GM10847 (cell line): ENCODE measurements around the gene CENPB.

Source experiments
- POLR2A ChIP-seq: IDR thresholded peaks from 2 replicates; pipeline ENCODE4 v1.6.1; 2011; ENCODE audit not compliant: insufficient read length; ENCODE audit errors: extremely low read depth

CENPB gene

DNA sequence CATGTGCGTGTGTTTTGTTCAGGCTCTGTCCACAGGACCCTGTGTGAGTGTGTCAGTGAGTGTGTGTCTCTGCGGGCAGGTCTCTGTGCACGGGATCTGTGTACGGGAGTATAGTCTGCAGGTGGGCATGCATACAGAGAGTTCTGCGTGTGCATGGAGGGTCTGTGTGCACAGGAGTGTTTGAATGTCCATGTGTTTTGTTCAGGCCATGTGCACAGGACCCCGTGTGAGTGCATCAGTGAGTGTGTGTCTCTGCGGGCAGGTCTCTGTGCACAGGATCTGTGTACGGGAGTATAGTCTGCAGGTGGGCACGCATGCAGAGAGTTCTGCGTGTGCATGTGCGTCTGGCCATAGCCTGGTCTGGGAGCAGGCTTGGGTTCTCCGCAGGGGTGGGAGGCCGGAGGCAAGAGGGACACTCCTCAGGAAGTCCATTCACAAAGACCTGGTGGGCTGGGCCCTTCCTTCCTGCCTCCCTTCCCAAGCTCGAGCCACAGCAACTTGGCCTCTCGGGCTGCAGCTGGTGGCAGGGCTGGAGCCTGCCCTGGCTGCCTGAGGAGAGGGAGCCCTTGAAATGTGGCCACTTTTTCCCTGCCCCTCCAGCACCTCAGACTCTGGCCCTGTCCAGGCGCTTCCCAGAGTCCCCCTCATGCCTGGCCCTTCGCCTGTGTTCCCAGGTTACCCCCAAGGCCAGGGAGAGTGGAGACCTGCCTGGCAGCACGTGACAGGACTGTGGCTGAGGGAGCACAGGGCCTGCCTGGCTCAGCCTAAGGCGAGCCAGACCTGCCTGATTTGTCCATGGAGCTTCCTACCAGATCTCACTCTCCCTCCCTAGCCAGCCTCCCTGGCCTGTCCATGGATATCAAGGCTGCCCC is 47.2 kb downstream of the CENPB start:
- TF ChIP-seq POLR2A: no peak

DNA sequence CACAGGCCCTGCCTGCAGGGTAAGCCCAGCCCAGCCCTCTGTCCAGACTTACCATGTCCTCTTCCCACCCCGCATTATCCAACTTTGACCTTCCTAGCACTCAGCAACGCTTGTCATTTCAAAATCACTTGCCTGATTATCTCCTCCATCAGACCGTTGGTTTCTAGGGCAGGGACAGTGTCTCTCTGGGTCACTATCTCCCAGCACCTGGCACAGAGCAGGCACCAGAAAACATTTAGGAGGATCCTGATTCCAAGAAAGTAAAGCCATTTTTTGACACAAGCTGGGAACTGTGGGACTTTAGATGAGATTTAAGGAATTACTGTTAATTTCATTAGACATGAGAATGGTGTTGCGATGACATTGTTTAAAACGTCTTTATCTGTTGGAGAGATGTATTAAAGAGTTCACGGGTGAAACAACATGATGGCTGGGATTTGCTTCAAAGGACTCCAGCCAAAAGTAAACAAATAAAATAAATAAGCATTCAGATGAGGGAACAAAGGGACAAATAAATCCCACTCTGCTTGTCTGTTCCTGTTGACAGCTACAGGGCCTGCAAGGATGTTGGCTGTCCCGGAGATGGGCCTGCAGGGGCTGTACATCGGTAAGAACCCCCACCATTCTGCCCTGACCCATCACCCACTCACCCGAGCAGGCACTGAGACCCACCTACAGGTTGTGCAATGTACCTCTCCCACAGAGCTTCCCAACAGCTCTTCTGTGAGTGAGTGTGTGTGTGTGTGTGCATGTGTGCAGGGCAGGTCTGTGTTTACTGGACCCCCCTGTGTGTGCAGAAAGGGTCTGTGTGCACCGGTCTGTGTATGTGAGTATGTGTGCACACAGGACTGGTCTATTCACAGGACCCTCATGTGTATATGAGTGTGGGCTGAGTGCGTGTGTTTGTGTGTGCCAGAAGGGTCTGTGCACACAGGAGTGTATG is 48.2 kb downstream of the CENPB start:
- TF ChIP-seq POLR2A: no peak

DNA sequence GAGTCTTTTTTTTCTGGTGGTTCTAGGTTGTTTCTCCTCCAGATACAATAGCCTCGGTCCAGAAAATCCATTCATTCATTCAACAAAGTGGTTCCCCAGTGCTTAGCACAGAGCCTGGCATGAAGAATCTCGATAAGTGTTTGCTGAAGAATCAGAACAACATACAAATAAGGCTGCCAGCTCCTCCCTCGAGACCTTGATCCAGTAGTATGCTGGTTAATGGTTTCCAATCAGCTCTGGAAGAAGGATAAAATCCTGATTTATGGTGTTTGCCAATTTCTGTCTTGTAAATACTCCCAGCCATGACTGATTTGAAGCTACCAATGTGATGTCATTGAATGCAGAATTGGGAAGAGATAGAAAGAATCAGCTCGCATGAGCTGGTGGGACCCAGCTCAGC is 50.8 kb downstream of the CENPB start:
- TF ChIP-seq POLR2A: no peak

DNA sequence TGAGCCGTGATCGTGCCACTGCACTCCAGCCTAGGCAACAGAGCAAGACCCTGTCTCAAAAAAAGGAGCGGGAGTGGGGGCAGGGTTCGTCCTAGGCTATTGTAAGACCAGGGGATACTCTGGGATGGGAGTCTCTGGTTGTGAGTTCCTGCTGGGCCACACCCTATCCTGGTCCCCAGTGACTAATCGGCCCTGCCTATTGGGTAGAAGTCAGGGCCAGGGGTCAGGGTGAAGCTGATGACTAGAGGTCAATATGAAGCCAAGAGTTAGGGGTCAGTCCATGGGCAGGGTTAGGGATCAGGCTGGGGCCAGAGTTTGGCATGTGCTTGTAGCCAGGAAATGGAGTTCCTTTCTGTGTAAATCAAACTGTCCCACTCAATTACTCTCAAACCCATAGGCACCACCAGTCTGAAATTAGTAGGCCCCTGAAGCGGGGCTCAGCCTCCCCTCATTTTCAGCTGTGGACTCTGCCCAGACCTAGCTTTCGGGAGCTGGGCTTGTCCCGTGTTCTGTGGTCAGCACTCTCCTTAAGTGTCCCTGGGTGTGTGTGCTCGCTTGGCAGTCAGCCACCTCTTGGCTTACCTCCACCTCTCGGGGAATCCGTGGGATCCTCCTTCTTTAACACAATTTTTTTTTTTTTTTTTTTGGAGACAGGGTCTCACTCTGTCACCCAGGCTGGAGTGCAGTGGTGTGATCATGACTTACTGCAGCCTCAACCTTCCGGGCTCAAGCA is 52.3 kb downstream of the CENPB start:
- TF ChIP-seq POLR2A: no peak
